ENCODE data around the gene GRID2. TPM values are rescaled to one million over a fixed set of nuclear protein-coding genes. Genes with fewer than 3 reads are reported as not detected.

The GRID2 gene
- polyA plus RNA-seq, 1 donor from 2014 or later = 14.9 TPM

DNA sequence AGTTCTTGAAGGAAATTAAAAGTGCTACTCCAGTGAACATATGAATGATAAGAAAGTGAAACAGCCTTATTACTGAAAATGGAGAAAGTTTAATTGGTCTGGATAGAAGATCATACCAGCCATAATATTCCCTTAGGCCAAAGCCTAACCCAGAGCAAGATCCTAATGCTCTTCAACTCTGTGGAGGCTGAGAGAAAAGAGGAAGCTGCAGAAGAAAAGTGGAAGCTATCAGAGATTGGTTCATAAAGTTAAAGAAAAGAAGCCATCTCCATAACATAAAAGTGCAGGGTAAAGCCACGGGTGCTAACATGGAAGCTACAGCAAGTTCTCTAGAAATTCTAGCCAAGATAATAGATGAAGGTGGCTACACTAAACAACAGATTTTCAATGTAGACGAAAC is 1439.3 kb downstream of the GRID2 start:
- H3K27ac ChIP-seq (ENCODE audit: low read length) = no peak overlapping the region
- no peak for TF ChIP-seq MXI1 (conservative IDR thresholded peaks at IDR 0.05; ENCODE audit: poor library complexity, severe bottlenecking)
- no peak overlapping the region for H3K4me3 ChIP-seq (ENCODE audit: low read length)
- H3F3A ChIP-seq (ENCODE audit: insufficient read depth, low read length, poor library complexity, severe bottlenecking) = no peaks in the 10 kb centered on the region
- H2AFZ ChIP-seq (ENCODE audit: low read depth, low read length) = no peak overlapping the region
- H3K9me3 ChIP-seq (ENCODE audit: low read length) = no peaks in the 10 kb centered on the region
- no peaks in the 10 kb centered on the region for H3K9me2 ChIP-seq (ENCODE audit: insufficient read depth, low read length)
- no peaks in the 10 kb centered on the region for H3K27me3 ChIP-seq (ENCODE audit: insufficient read depth, low read depth, low read length)
- H3K9ac ChIP-seq (ENCODE audit: low read length) = no peak overlapping the region
- no peaks in the 10 kb centered on the region for H3K79me2 ChIP-seq (replicated peaks; ENCODE audit: insufficient read depth, low read length)
- no peak overlapping the region for H3K4me2 ChIP-seq (ENCODE audit: low read length)
- H3K36me3 ChIP-seq (ENCODE audit: insufficient read depth, low read length) = no peaks in the 10 kb centered on the region
- no peaks in the 10 kb centered on the region for H4K20me1 ChIP-seq (ENCODE audit: insufficient read depth)

DNA sequence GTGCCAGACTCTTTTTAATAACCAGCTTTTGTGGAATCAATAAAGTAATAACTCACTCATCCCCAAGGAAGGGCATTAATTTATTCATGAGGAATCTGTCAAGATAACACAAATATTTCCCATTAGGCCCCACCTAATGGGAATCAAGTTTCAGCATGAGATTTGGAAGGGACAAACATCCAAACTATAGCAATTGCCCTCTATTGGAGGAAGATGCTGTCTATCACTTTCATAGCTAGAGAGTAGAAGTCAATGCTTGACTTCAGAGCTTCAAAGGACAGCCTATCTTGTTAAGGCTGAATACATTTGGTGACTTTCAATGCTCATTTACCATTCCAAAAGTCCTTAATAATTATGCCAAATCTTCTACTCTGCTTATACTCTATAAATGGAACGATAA is 1439.9 kb downstream of the GRID2 start:
- H2AFZ ChIP-seq (ENCODE audit: low read depth, low read length) = no peak overlapping the region
- no peaks in the 10 kb centered on the region for H3K36me3 ChIP-seq (ENCODE audit: insufficient read depth, low read length)
- H4K20me1 ChIP-seq (ENCODE audit: insufficient read depth) = no peaks in the 10 kb centered on the region
- no peaks in the 10 kb centered on the region for H3K9me3 ChIP-seq (ENCODE audit: low read length)
- H3K79me2 ChIP-seq (replicated peaks; ENCODE audit: insufficient read depth, low read length) = no peaks in the 10 kb centered on the region
- TF ChIP-seq MXI1 (conservative IDR thresholded peaks at IDR 0.05; ENCODE audit: poor library complexity, severe bottlenecking) (no peak), TAF1 (IDR thresholded peaks at IDR 0.05; ENCODE audit: low read depth) (no peak), SMC3 (conservative IDR thresholded peaks at IDR 0.05; ENCODE audit: poor library complexity) (no peak), EZH2 (IDR thresholded peaks at IDR 0.05; ENCODE audit: borderline replicate concordance, insufficient read depth, low read length, poor library complexity, severe bottlenecking) (no peak), EP300 (conservative IDR thresholded peaks at IDR 0.05; ENCODE audit: poor library complexity, severe bottlenecking) (no peak)
- TF ChIP-seq, protein P1, sequence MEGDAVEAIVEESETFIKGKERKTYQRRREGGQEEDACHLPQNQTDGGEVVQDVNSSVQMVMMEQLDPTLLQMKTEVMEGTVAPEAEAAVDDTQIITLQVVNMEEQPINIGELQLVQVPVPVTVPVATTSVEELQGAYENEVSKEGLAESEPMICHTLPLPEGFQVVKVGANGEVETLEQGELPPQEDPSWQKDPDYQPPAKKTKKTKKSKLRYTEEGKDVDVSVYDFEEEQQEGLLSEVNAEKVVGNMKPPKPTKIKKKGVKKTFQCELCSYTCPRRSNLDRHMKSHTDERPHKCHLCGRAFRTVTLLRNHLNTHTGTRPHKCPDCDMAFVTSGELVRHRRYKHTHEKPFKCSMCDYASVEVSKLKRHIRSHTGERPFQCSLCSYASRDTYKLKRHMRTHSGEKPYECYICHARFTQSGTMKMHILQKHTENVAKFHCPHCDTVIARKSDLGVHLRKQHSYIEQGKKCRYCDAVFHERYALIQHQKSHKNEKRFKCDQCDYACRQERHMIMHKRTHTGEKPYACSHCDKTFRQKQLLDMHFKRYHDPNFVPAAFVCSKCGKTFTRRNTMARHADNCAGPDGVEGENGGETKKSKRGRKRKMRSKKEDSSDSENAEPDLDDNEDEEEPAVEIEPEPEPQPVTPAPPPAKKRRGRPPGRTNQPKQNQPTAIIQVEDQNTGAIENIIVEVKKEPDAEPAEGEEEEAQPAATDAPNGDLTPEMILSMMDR (IDR thresholded peaks at IDR 0.05; ENCODE audit: poor library complexity, severe bottlenecking) = no peak
- TF ChIP-seq, protein P2, sequence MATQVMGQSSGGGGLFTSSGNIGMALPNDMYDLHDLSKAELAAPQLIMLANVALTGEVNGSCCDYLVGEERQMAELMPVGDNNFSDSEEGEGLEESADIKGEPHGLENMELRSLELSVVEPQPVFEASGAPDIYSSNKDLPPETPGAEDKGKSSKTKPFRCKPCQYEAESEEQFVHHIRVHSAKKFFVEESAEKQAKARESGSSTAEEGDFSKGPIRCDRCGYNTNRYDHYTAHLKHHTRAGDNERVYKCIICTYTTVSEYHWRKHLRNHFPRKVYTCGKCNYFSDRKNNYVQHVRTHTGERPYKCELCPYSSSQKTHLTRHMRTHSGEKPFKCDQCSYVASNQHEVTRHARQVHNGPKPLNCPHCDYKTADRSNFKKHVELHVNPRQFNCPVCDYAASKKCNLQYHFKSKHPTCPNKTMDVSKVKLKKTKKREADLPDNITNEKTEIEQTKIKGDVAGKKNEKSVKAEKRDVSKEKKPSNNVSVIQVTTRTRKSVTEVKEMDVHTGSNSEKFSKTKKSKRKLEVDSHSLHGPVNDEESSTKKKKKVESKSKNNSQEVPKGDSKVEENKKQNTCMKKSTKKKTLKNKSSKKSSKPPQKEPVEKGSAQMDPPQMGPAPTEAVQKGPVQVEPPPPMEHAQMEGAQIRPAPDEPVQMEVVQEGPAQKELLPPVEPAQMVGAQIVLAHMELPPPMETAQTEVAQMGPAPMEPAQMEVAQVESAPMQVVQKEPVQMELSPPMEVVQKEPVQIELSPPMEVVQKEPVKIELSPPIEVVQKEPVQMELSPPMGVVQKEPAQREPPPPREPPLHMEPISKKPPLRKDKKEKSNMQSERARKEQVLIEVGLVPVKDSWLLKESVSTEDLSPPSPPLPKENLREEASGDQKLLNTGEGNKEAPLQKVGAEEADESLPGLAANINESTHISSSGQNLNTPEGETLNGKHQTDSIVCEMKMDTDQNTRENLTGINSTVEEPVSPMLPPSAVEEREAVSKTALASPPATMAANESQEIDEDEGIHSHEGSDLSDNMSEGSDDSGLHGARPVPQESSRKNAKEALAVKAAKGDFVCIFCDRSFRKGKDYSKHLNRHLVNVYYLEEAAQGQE (IDR thresholded peaks at IDR 0.05; ENCODE audit: borderline replicate concordance) = no peak
- no peak overlapping the region for H3K4me3 ChIP-seq (ENCODE audit: low read length)
- no peaks in the 10 kb centered on the region for H3K27me3 ChIP-seq (ENCODE audit: insufficient read depth, low read depth, low read length)
- no peak overlapping the region for H3K4me2 ChIP-seq (ENCODE audit: low read length)
- H3K9ac ChIP-seq (ENCODE audit: low read length) = no peak overlapping the region
- H3K9me2 ChIP-seq (ENCODE audit: insufficient read depth, low read length) = no peaks in the 10 kb centered on the region
- no peaks in the 10 kb centered on the region for H3F3A ChIP-seq (ENCODE audit: insufficient read depth, low read length, poor library complexity, severe bottlenecking)
- H3K27ac ChIP-seq (ENCODE audit: low read length) = no peak overlapping the region

DNA sequence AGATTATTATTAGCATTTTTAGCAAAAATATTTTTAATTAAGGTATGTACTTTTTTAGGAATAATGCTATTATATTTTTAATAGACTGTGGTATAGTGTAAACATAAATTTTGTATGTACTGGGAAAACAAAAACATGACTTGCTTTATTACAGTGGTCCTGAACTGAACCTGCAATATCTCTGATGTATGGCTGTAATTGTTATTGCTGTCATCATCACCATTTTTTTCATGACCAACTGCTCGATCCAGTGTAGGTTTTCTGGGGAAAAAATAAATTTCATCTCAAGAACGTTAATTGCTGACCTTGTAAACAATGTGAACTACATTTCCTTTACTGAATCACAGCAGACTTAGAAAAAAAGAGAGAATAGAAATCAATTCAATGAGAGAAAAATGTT is 1441.2 kb downstream of the GRID2 start:
- Histone ChIP-seq H4K20me1 (ENCODE audit: insufficient read depth) (no peaks in the 10 kb centered on the region), H3K27me3 (ENCODE audit: insufficient read depth, low read depth, low read length) (no peaks in the 10 kb centered on the region), H3K9me3 (ENCODE audit: low read length) (no peaks in the 10 kb centered on the region), H3F3A (ENCODE audit: insufficient read depth, low read length, poor library complexity, severe bottlenecking) (no peaks in the 10 kb centered on the region), H3K9ac (ENCODE audit: low read length) (no peak overlapping the region), H3K79me2 (replicated peaks; ENCODE audit: insufficient read depth, low read length) (no peaks in the 10 kb centered on the region), H3K9me2 (ENCODE audit: insufficient read depth, low read length) (no peaks in the 10 kb centered on the region), H2AFZ (ENCODE audit: low read depth, low read length) (no peak overlapping the region), H3K4me2 (ENCODE audit: low read length) (no peak overlapping the region), H3K36me3 (ENCODE audit: insufficient read depth, low read length) (no peaks in the 10 kb centered on the region), H3K4me3 (ENCODE audit: low read length) (no peak overlapping the region), H3K27ac (ENCODE audit: low read length) (no peak overlapping the region)
- TF ChIP-seq SMC3 (conservative IDR thresholded peaks at IDR 0.05; ENCODE audit: poor library complexity) (no peak), MXI1 (conservative IDR thresholded peaks at IDR 0.05; ENCODE audit: poor library complexity, severe bottlenecking) (no peak)
- TF ChIP-seq, protein P2 (IDR thresholded peaks at IDR 0.05; ENCODE audit: borderline replicate concordance) = no peak

Measured in neural cell (in vitro differentiated cells).